T-helper 2 cell (primary cell): ENCODE measurements around the gene PLPP2.
"Not testable (repeated sequence)": the region's sequence is repeated elsewhere in the genome, so short reads cannot be mapped to it uniquely, and the experiment has no call there.

Source experiments
- DNase-seq, 5 experiments: peaks; one replicate each; pipeline versions ENCODE4 v3.0.0 to v3.0.0-alpha.2; 2012 to 2022

Gene PLPP2

GRCh38 chr19:292281-292884, 1.2 kb upstream of the PLPP2 start:
- DNase-seq, result no peak

- DNase-seq, result no peak
Observed at GRCh38 chr19:291561-292280, 518 bp upstream of the PLPP2 start.

- DNase-seq, result no peak
Observed at GRCh38 chr19:290372-291005, 714 bp downstream of the PLPP2 start.

GRCh38 chr19:289651-290371, 1.4 kb downstream of the PLPP2 start:
- peak in 2 of 5 experiments; percentile 15 to 32 for DNase-seq

GRCh38 chr19:288911-289310, 2.3 kb downstream of the PLPP2 start:
- DNase-seq, result no peak

- DNase-seq, result no peak
Observed at GRCh38 chr19:287381-287871, 3.8 kb downstream of the PLPP2 start.

GRCh38 chr19:283395-283794, 7.8 kb downstream of the PLPP2 start:
- no peak for DNase-seq

GRCh38 chr19:282501-282900, 8.7 kb downstream of the PLPP2 start:
- no peak for DNase-seq

- DNase-seq, result no peak
Observed at GRCh38 chr19:281992-282391, 9.2 kb downstream of the PLPP2 start.

GRCh38 chr19:281156-281853, 9.9 kb downstream of the PLPP2 start:
- no peak for DNase-seq

- DNase-seq, result no peak
Observed at GRCh38 chr19:280541-281009, 10.6 kb downstream of the PLPP2 start.

- DNase-seq, result no peak
Observed at GRCh38 chr19:279656-280055, 11.5 kb downstream of the PLPP2 start.

- no peak for DNase-seq
Observed at GRCh38 chr19:279231-279630, 12.0 kb downstream of the PLPP2 start.

GRCh38 chr19:277581-278165, 13.5 kb downstream of the PLPP2 start:
- DNase-seq, result no peak

- DNase-seq, result no peak
Observed at GRCh38 chr19:277131-277530, 14.1 kb downstream of the PLPP2 start.

- no peak for DNase-seq
Observed at GRCh38 chr19:275958-276646, 15.1 kb downstream of the PLPP2 start.

- no peak for DNase-seq
Observed at GRCh38 chr19:275000-275399, 16.2 kb downstream of the PLPP2 start.

- no peak for DNase-seq
Observed at GRCh38 chr19:273393-273792, 17.8 kb downstream of the PLPP2 start.

- DNase-seq, result no peak
Observed at GRCh38 chr19:271856-272255, 19.3 kb downstream of the PLPP2 start.

- not testable (repeated sequence) for DNase-seq
Observed at GRCh38 chr19:270766-271318, 20.4 kb downstream of the PLPP2 start.

- no peak for DNase-seq
Observed at GRCh38 chr19:269241-269640, 22.0 kb downstream of the PLPP2 start.
